Activated CD8-positive, alpha-beta T cell treated with anti-CD3 and anti-CD28 coated beads for 36 hours (primary cell): ENCODE measurements around the gene RPL39L. TPM values are rescaled to one million over a fixed set of nuclear protein-coding genes. Genes with fewer than 3 reads are reported as not detected.
"Not testable (repeated sequence)": the region's sequence is repeated elsewhere in the genome, so short reads cannot be mapped to it uniquely, and the experiment has no call there.

ENCODE experiments used
- ATAC-seq: fragments of 200-7000 bp; cut with Tn5 transposase; one replicate; pipeline ENCODE4 v1.10.0; 2021; ENCODE audit warnings: mild to moderate bottlenecking, moderate library complexity
- CTCF ChIA-PET: fragments of 350-600 bp; sonication (Branson Sonifier 250); formaldehyde crosslinking; loops from one replicate; lab custom pipeline; 2021; ENCODE audit warnings: antibody characterized with exemption; lab: Charles Lee
- POLR2A ChIA-PET: fragments of 350-600 bp; sonication (Branson Sonifier 250); formaldehyde crosslinking; loops from one replicate; lab custom pipeline; 2021; ENCODE audit warnings: antibody characterized with exemption; lab: Charles Lee
- DNase-seq: peaks from one replicate; pipeline ENCODE4 v3.0.0-alpha.2; 2020
- H3K27ac Mint-ChIP-seq: one replicate; pipeline ENCODE4 v1.8.0; 2021; ENCODE audit warnings: mild to moderate bottlenecking, mixed read lengths
- H3K27me3 Mint-ChIP-seq: one replicate; pipeline ENCODE4 v1.8.0; 2021; ENCODE audit warnings: mixed read lengths
- H3K36me3 Mint-ChIP-seq: one replicate; pipeline ENCODE4 v1.8.0; 2021; ENCODE audit warnings: low read depth, mixed read lengths
- H3K4me1 Mint-ChIP-seq: one replicate; pipeline ENCODE4 v1.8.0; 2021; ENCODE audit warnings: low read depth, mixed read lengths
- H3K4me3 Mint-ChIP-seq: one replicate; pipeline ENCODE4 v1.8.0; 2021; ENCODE audit warnings: mild to moderate bottlenecking, moderate library complexity, mixed read lengths
- H3K9me3 Mint-ChIP-seq: one replicate; pipeline ENCODE4 v1.8.0; 2021; ENCODE audit warnings: mixed read lengths
- CTCF ChIP-seq: fragments of 200-600 bp; IDR thresholded peaks from one replicate; pipeline ENCODE4 v1.8.0; 2022; ENCODE audit warnings: antibody characterized with exemption, mild to moderate bottlenecking
- intact Hi-C: fragments of 100-400 bp; cut with micrococcal nuclease; formaldehyde crosslinking; loops from one replicate; pipeline ENCODE4 v1.10.0; 2022
- total RNA-seq, 2 experiments: library from RNA; stranded (reverse); gene quantifications; one replicate each; pipeline ENCODE4 v1.2.3, GENCODE V29; 2021

The RPL39L gene
- total RNA-seq, 2 experiments from 2014 or later = 12.1 to 16.2 TPM

- Mint-ChIP-seq H3K27me3 (peaks cover 7% of the 10 kb centered on the region), H3K4me1 (no peaks in the 10 kb centered on the region), H3K9me3 (no peaks in the 10 kb centered on the region), H3K27ac (no peak overlapping the region), H3K4me3 (no peak overlapping the region), H3K36me3 (no peaks in the 10 kb centered on the region)
- CTCF ChIA-PET = no interaction called here
- DNase-seq = no peak
- POLR2A ChIA-PET = no interaction called here
- ATAC-seq = no peak
- no peak for TF ChIP-seq CTCF
- intact Hi-C loops = no loop called here
Observed at GRCh38 chr3:187183903-187184302, 44.6 kb upstream of the RPL39L start.

- ChIA-PET CTCF (no interaction called here), POLR2A (no interaction called here)
- TF ChIP-seq CTCF = no peak
- no peak overlapping the region for H3K4me3 Mint-ChIP-seq
- H3K9me3 Mint-ChIP-seq = no peaks in the 10 kb centered on the region
- H3K4me1 Mint-ChIP-seq = no peaks in the 10 kb centered on the region
- intact Hi-C loops = no loop called here
- H3K36me3 Mint-ChIP-seq = no peaks in the 10 kb centered on the region
- no peak overlapping the region for H3K27ac Mint-ChIP-seq
- ATAC-seq = no peak
- H3K27me3 Mint-ChIP-seq = peaks cover 7% of the 10 kb centered on the region
- DNase-seq = peak; percentile 4
Observed at GRCh38 chr3:187183210-187183862, 44.0 kb upstream of the RPL39L start.

GRCh38 chr3:187181454-187182170, 42.3 kb upstream of the RPL39L start:
- Mint-ChIP-seq H3K27me3 (peaks cover 5% of the 10 kb centered on the region), H3K36me3 (no peaks in the 10 kb centered on the region)
- CTCF ChIA-PET = no interaction called here

GRCh38 chr3:187172929-187173328, 33.6 kb upstream of the RPL39L start:
- no peak for ATAC-seq
- no peak for DNase-seq
- ChIA-PET CTCF (interaction anchor here (1.0 to 1.3 kb wide), 2 partner anchors 60 to 61 kb away, joined by 3 to 4 read pairs; no protein-coding TSS in a partner anchor), POLR2A (no interaction called here)
- TF ChIP-seq CTCF = no peak
- H3K9me3 Mint-ChIP-seq = no peaks in the 10 kb centered on the region
- H3K4me3 Mint-ChIP-seq = no peak overlapping the region
- H3K4me1 Mint-ChIP-seq = peaks cover 2% of the 10 kb centered on the region
- no peaks in the 10 kb centered on the region for H3K27me3 Mint-ChIP-seq
- H3K27ac Mint-ChIP-seq = no peak overlapping the region
- intact Hi-C loops = no loop called here
- H3K36me3 Mint-ChIP-seq = no peaks in the 10 kb centered on the region

More at GRCh38 chr3:187181454-187182170, 42.3 kb upstream of the RPL39L start:
- H3K27ac Mint-ChIP-seq = no peak overlapping the region
- no peaks in the 10 kb centered on the region for H3K9me3 Mint-ChIP-seq
- TF ChIP-seq CTCF = no peak
- POLR2A ChIA-PET = no interaction called here
- no peaks in the 10 kb centered on the region for H3K4me1 Mint-ChIP-seq
- ATAC-seq (no peak), DNase-seq (no peak)
- H3K4me3 Mint-ChIP-seq = no peak overlapping the region
- intact Hi-C loops = no loop called here

GRCh38 chr3:187170911-187171310, 31.6 kb upstream of the RPL39L start:
- H3K36me3 Mint-ChIP-seq, intact Hi-C loops, H3K4me3 Mint-ChIP-seq, H3K4me1 Mint-ChIP-seq, POLR2A ChIA-PET, H3K9me3 Mint-ChIP-seq, H3K27ac Mint-ChIP-seq, DNase-seq, H3K27me3 Mint-ChIP-seq, ATAC-seq: not testable (repeated sequence)
- CTCF ChIA-PET = interaction anchor here (0.8 to 2.3 kb wide), 2 partner anchors 32 to 58 kb away, joined by 3 to 12 read pairs; partner anchors contain the start of gene RPL39L
